ENCODE data around the gene KCNK15.
"Not testable (repeated sequence)": the region's sequence is repeated elsewhere in the genome, so short reads cannot be mapped to it uniquely, and the experiment has no call there.

The KCNK15 gene

DNA sequence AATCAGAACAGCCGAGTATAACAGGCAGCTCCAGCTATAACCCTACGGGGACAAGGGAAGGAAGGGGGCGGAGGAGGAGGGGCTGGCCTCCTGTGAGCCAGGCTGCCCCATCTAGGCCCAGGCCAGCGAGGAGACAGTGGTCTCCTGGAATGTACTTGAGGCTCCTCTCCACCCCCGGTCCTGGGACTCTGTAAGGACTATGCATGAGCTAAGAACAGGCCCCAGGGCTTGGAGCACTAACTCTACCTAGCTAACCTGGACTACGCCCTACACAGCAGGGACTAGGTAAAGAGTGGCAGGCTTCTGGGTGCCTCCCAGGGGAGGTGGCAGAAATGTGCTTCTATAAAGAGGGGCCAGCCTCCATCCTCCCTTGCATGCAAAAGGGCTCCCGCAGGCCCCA lies 8.9 kb downstream of the KCNK15 start:
- no peak for DNase-seq (ENCODE audit: insufficient read length, low spot score)
- FAIRE-seq, result no peak

- FAIRE-seq, result peak; percentile 68
These were observed 10.5 kb downstream of the KCNK15 start for GRCh38 chr20:44756011-44756688.

GRCh38 chr20:44756956-44757355 lies 11.3 kb downstream of the KCNK15 start:
- FAIRE-seq (peak; percentile 55), DNase-seq (ENCODE audit: insufficient read length, low spot score) (no peak)

More at GRCh38 chr20:44756011-44756688, 10.5 kb downstream of the KCNK15 start:
- no peak for DNase-seq (ENCODE audit: insufficient read length, low spot score)

GRCh38 chr20:44758247-44759101 lies 12.8 kb downstream of the KCNK15 start:
- DNase-seq (ENCODE audit: insufficient read length, low spot score), result no peak
- peak; percentile 13 for FAIRE-seq

GRCh38 chr20:44759595-44759994 lies 13.9 kb downstream of the KCNK15 start:
- no peak for FAIRE-seq
- DNase-seq (ENCODE audit: insufficient read length, low spot score), result no peak

- DNase-seq (ENCODE audit: insufficient read length, low spot score) (no peak), FAIRE-seq (peak; percentile 52)
These were observed 15.8 kb downstream of the KCNK15 start for GRCh38 chr20:44761423-44761822.

GRCh38 chr20:44762466-44763140 lies 16.9 kb downstream of the KCNK15 start:
- DNase-seq (ENCODE audit: insufficient read length, low spot score) (no peak), FAIRE-seq (no peak)

GRCh38 chr20:44763798-44764197 lies 18.1 kb downstream of the KCNK15 start:
- not testable (repeated sequence) for DNase-seq (ENCODE audit: insufficient read length, low spot score); FAIRE-seq

GRCh38 chr20:44765091-44765490 lies 19.4 kb downstream of the KCNK15 start:
- FAIRE-seq (no peak), DNase-seq (ENCODE audit: insufficient read length, low spot score) (no peak)

DNA sequence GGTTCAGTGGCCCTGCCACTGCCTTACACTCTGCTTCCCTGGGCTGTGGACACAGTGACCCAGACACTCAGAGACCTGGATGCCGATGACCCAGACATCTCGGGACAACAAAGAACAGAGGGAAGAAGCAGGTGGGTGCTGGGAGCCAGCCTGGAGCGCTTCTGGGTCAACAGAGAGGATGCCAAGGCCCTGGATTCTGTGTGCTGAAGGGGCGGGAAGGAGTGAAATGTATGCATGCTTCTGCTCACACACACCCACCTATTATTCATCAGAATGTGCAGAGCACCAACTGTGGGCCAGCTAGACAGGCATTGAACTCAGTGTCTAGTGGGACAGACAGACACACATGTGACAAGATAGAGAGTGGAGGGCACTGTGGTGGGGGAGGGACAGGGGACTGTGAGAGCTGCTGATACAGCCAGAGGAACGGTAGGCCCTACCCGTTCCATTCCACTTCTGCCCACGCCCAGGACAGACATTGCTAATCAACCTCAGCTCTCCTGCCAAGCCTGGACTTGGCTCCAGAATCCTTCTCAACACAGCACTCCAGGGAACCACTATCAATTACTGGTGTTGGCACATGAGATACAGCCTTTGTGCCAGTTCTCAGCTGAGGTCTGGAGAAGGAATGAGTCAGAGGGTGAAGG lies 20.2 kb downstream of the KCNK15 start:
- FAIRE-seq (peak; percentile 95), DNase-seq (ENCODE audit: insufficient read length, low spot score) (no peak)

- FAIRE-seq (no peak), DNase-seq (ENCODE audit: insufficient read length, low spot score) (no peak)
These were observed 22.6 kb downstream of the KCNK15 start for GRCh38 chr20:44768256-44768655.

DNA sequence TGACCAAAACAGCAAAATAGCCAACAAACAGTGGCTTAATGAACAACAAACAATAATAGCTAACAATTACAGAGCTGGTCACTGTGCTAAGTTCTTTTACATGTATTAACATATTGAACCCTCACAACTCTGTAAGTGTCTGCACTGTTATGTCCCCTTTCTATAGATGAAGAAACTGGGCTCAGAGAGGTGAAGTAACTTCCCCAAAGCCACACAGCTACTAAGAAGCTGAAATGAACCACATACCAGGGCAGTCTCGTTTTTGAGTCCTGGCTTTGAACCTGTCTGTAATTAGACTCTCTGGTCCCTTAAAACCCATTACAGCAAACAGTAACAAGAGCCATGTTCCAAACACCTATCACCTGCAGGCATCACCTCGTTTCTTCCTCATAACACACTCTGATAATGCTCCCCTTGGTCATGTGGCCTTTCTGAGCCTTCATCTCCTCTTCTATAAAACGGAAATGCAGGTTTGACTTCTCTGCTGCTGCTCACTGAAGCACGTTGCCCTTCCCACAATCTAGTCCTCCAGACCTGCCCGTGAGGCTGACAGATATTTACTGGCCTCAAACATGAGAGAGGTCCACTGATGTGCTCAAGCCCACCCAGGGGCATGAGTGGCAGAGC lies 23.3 kb downstream of the KCNK15 start:
- FAIRE-seq, result no peak

DNA sequence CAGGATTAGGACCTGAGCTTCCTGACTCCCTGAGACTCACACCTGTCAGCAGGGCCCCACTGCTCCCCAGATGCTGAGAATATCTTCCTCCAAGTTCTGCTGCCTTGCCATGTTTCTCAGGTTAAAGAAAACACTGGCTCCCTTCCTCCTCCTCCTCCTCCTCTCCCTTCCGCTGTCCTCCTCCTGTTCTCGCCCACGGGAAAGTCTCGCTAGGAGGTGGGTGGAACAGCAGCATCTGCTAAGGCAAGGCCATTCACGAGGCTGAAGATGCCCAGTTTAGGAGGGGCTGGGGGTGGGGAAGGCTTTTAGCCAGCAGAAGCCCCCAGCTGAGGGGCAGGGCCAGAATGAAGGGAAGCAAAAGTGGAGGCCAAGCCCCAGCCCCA lies 23.8 kb downstream of the KCNK15 start:
- no peak for FAIRE-seq
- DNase-seq (ENCODE audit: insufficient read length, low spot score), result no peak

More for the DNA sequence above, 23.3 kb downstream of the KCNK15 start:
- DNase-seq (ENCODE audit: insufficient read length, low spot score), result no peak

- DNase-seq (ENCODE audit: insufficient read length, low spot score), result no peak
These were observed 25.0 kb downstream of the KCNK15 start for GRCh38 chr20:44770484-44771171.

GRCh38 chr20:44771172-44771535 lies 25.5 kb downstream of the KCNK15 start:
- FAIRE-seq, result no peak
- no peak for DNase-seq (ENCODE audit: insufficient read length, low spot score)

More at GRCh38 chr20:44770484-44771171, 25.0 kb downstream of the KCNK15 start:
- peak; percentile 33 for FAIRE-seq

DNA sequence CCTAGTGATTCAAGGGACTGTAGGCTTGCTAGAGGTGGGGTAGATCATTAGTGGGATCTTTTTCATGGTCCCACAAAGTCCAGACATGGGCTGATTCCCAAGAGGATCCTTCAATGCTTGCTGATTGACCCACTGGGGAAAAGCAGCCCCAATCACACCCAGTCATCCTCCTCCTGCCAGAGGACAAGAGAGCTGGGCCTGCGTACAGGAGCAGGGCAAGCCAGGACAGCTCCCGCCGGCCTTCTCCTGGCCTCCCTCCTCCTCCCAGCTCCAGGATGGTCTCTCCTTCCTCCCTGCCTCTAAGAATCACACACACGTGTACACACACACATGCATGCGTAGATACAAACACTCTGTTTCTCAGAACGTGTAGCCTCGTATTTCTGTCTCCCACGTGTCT lies 27.0 kb downstream of the KCNK15 start:
- FAIRE-seq (peak; percentile 95), DNase-seq (ENCODE audit: insufficient read length, low spot score) (no peak)

- FAIRE-seq (peak; percentile 66), DNase-seq (ENCODE audit: insufficient read length, low spot score) (no peak)
These were observed 27.6 kb downstream of the KCNK15 start for GRCh38 chr20:44773070-44773829.

- DNase-seq (ENCODE audit: insufficient read length, low spot score) (peak; percentile 60), FAIRE-seq (peak; percentile 96)
These were observed 31.3 kb downstream of the KCNK15 start for GRCh38 chr20:44776980-44777379.

DNA sequence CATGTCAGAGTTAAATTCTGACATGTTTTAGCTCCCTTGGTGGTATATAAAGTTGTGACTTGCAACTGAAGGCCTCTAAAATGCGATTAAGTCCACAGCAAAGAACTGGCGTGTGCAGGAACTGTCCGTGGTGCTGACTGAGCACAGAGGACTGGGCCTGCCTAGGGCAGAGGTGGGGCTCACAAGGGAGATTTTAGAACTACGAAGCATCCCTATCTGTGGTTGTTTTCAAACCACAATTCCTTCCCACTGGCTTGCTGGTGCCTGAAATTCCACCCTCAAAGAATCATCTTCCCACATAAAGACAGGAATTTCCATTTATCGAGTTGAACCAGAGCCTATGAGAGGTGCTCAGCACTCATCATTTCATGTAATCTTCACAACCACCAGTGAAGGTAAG lies 34.6 kb downstream of the KCNK15 start:
- DNase-seq (ENCODE audit: insufficient read length, low spot score), result peak; percentile 83
- peak; percentile 87 for FAIRE-seq

Measured in HTR-8/SVneo (cell line).